H1 (cell line): ENCODE measurements around the gene CLEC16A. TPM values are rescaled to one million over a fixed set of nuclear protein-coding genes. Genes with fewer than 3 reads are reported as not detected.

Source experiments
- CTCF ChIA-PET: fragments of 300-600 bp; sonication (Branson Sonifier 250); formaldehyde crosslinking; loops from one replicate; lab custom pipeline; 2021; ENCODE audit not compliant: partially characterized antibody; lab: Charles Lee
- POLR2A ChIA-PET: fragments of 300-600 bp; sonication (Branson Sonifier 250); formaldehyde crosslinking; loops from one replicate; lab custom pipeline; 2021; ENCODE audit warnings: inconsistent platforms; ENCODE audit not compliant: partially characterized antibody; lab: Charles Lee
- DNase-seq, 2 experiments: peaks; one replicate each; pipeline versions ENCODE4 v3.0.0 to v3.0.0-alpha.2; 2010 to 2022; ENCODE audit warnings: low spot score in 2 of 2, low read depth in 1 of 2, mixed read lengths in 1 of 2
- FAIRE-seq: peaks from 2 replicates; lab custom pipeline; 2011; peaks lifted over from hg19 to GRCh38; lab: Jason Lieb, UNC
- H2AFZ ChIP-seq: 2 replicates; pipeline ENCODE4 v1.8.1; 2012; ENCODE audit warnings: low read length, inconsistent platforms
- H2AK5ac ChIP-seq: 2 replicates; pipeline ENCODE4 v1.6.1; 2013; ENCODE audit warnings: low read depth, low read length
- H2BK120ac ChIP-seq: replicated peaks from 2 replicates; pipeline ENCODE3; 2013; ENCODE audit warnings: low read depth, low read length, inconsistent platforms
- H2BK12ac ChIP-seq: 2 replicates; pipeline ENCODE4 v1.6.1; 2013; ENCODE audit warnings: low read depth, low read length
- H2BK15ac ChIP-seq: 2 replicates; pipeline ENCODE4 v1.6.1; 2013; ENCODE audit warnings: low read length
- H2BK20ac ChIP-seq: 2 replicates; pipeline ENCODE4 v1.6.1; 2013; ENCODE audit warnings: low read length
- H2BK5ac ChIP-seq: 2 replicates; pipeline ENCODE4 v1.6.1; 2013; ENCODE audit warnings: low read depth, low read length
- H3K14ac ChIP-seq: 2 replicates; pipeline ENCODE4 v1.6.1; 2013; ENCODE audit warnings: inconsistent platforms; ENCODE audit not compliant: insufficient read length
- H3K18ac ChIP-seq: 2 replicates; pipeline ENCODE4 v1.6.1; 2013; ENCODE audit warnings: low read length; ENCODE audit errors: extremely low read depth
- H3K23ac ChIP-seq: 2 replicates; pipeline ENCODE4 v1.6.1; 2013; ENCODE audit warnings: inconsistent platforms; ENCODE audit not compliant: insufficient read length
- H3K23me2 ChIP-seq: 2 replicates; pipeline ENCODE4 v1.6.1; 2013; ENCODE audit warnings: low read depth, low read length
- H3K27ac ChIP-seq: 2 replicates; pipeline ENCODE4 v1.6.1; 2011; ENCODE audit warnings: low read depth, low read length, inconsistent platforms
- H3K27me3 ChIP-seq, 4 experiments: replicated peaks in 1 of 4; 1 replicate in 1 of 4; 2 replicates in 3 of 4; pipeline versions ENCODE4 v1.6.1 to v1.8.1; 2011 to 2013; ENCODE audit warnings: low read length in 3 of 4, mild to moderate bottlenecking in 3 of 4, inconsistent platforms in 2 of 4, mixed read lengths in 2 of 4, moderate library complexity in 1 of 4; ENCODE audit not compliant: control insufficient read depth in 3 of 4, insufficient read depth in 3 of 4; ENCODE audit errors: extremely low read depth in 1 of 4
- H3K36me3 ChIP-seq, 4 experiments: 2 replicates each; pipeline versions ENCODE4 v1.6.1 to v1.8.1; 2011 to 2013; ENCODE audit warnings: mild to moderate bottlenecking in 4 of 4, low read length in 3 of 4, moderate library complexity in 2 of 4, control low read depth in 1 of 4, inconsistent platforms in 1 of 4; ENCODE audit not compliant: insufficient read depth in 4 of 4, control insufficient read depth in 2 of 4
- H3K4ac ChIP-seq: replicated peaks from 2 replicates; pipeline ENCODE3; 2013; ENCODE audit warnings: low read length, low read depth, mixed read lengths, inconsistent platforms; ENCODE audit not compliant: insufficient read length
- H3K4me1 ChIP-seq, 4 experiments: replicated peaks in 1 of 4; 1 replicate in 1 of 4; 2 replicates in 3 of 4; pipeline versions ENCODE4 v1.6.1 to v1.8.1; 2011 to 2013; ENCODE audit warnings: low read length in 3 of 4, inconsistent platforms in 2 of 4, mixed read lengths in 1 of 4; ENCODE audit not compliant: insufficient read depth in 4 of 4, control insufficient read depth in 3 of 4
- H3K4me2 ChIP-seq, 2 experiments: 2 replicates each; pipeline versions ENCODE4 v1.6.1 to v1.8.1; 2011 to 2013; ENCODE audit warnings: low read depth in 2 of 2, low read length in 2 of 2, control low read depth in 1 of 2, inconsistent platforms in 1 of 2, mild to moderate bottlenecking in 1 of 2; ENCODE audit not compliant: insufficient read depth in 1 of 2
- H3K4me3 ChIP-seq, 4 experiments: fragments of 200-600, 300-600 bp in 1 of 4; sonication (generic), shearing (Covaris generic), sonication (Bioruptor Twin) in 1 of 4; 2 replicates each; pipeline versions ENCODE4 v1.5.1 to v1.8.1; 2011 to 2016; ENCODE audit warnings: low read length in 4 of 4, low read depth in 3 of 4, control low read depth in 2 of 4, inconsistent platforms in 2 of 4, mild to moderate bottlenecking in 2 of 4, mixed read lengths in 1 of 4, moderate library complexity in 1 of 4; ENCODE audit not compliant: insufficient read depth in 2 of 4; ENCODE audit errors: extremely low read depth in 1 of 4
- H3K56ac ChIP-seq: replicated peaks from 2 replicates; pipeline ENCODE3; 2013; ENCODE audit warnings: low read depth, mild to moderate bottlenecking, mixed read lengths, low read length, inconsistent platforms; ENCODE audit not compliant: insufficient read length
- H3K79me1 ChIP-seq: 2 replicates; pipeline ENCODE4 v1.6.1; 2013; ENCODE audit warnings: low read depth, low read length, control low read depth
- H3K79me2 ChIP-seq, 2 experiments: 2 replicates each; pipeline versions ENCODE4 v1.6.1 to v1.8.1; 2012 to 2013; ENCODE audit warnings: low read length in 2 of 2, mild to moderate bottlenecking in 2 of 2, inconsistent platforms in 1 of 2; ENCODE audit not compliant: insufficient read depth in 2 of 2, control insufficient read depth in 1 of 2
- H3K9ac ChIP-seq, 4 experiments: replicated peaks in 1 of 4; 1 replicate in 1 of 4; 2 replicates in 3 of 4; pipeline versions ENCODE4 v1.6.1 to v1.8.1; 2011 to 2013; ENCODE audit warnings: low read depth in 3 of 4, low read length in 3 of 4, control low read depth in 2 of 4, mild to moderate bottlenecking in 2 of 4, moderate library complexity in 2 of 4, inconsistent platforms in 1 of 4; ENCODE audit errors: extremely low read depth in 1 of 4
- H3K9me3 ChIP-seq, 2 experiments: 2 replicates each; pipeline versions ENCODE4 v1.6.1 to v1.8.1; 2012 to 2013; ENCODE audit warnings: mild to moderate bottlenecking in 2 of 2, moderate library complexity in 2 of 2, control low read depth in 1 of 2, inconsistent platforms in 1 of 2, low read depth in 1 of 2, low read length in 1 of 2, mixed read lengths in 1 of 2; ENCODE audit not compliant: insufficient read depth in 2 of 2
- H4K20me1 ChIP-seq, 2 experiments: replicated peaks in 1 of 2; 2 replicates each; pipeline versions ENCODE3 to v1.8.1; 2011 to 2013; ENCODE audit warnings: inconsistent platforms in 2 of 2, low read length in 2 of 2, mild to moderate bottlenecking in 1 of 2; ENCODE audit not compliant: insufficient read depth in 2 of 2, control insufficient read depth in 1 of 2
- H4K5ac ChIP-seq: 2 replicates; pipeline ENCODE4 v1.6.1; 2013; ENCODE audit warnings: low read length, low read depth, mixed read lengths, inconsistent platforms; ENCODE audit not compliant: insufficient read length
- H4K8ac ChIP-seq: 2 replicates; pipeline ENCODE4 v1.8.0; 2013; ENCODE audit warnings: mild to moderate bottlenecking, moderate library complexity, low read length, inconsistent platforms; ENCODE audit not compliant: insufficient read depth; ENCODE audit errors: extremely low read depth
- H4K91ac ChIP-seq: replicated peaks from 2 replicates; pipeline ENCODE3; 2013; ENCODE audit warnings: low read length, mixed read lengths, inconsistent platforms; ENCODE audit not compliant: insufficient read length
- CBX8 ChIP-seq: fragments of 300-800, 300-1000 bp; sonication (generic); IDR thresholded peaks from 2 replicates; pipeline ENCODE4 v1.7.1; 2016; ENCODE audit warnings: low read depth, low read length, borderline replicate concordance
- EZH2 ChIP-seq: fragments of 200-600 bp; sonication (generic); IDR thresholded peaks from 2 replicates; pipeline ENCODE4 v1.7.1; 2012; ENCODE audit warnings: low read depth, mild to moderate bottlenecking, moderate library complexity, low read length, inconsistent platforms; ENCODE audit not compliant: severe bottlenecking
- HDAC6 ChIP-seq: IDR thresholded peaks from one replicate; pipeline ENCODE4 v1.7.1; 2012; ENCODE audit warnings: low read depth, mild to moderate bottlenecking, inconsistent platforms, low read length, moderate library complexity
- MAFK ChIP-seq: IDR thresholded peaks from 2 replicates; pipeline ENCODE4 v1.6.1; 2012; ENCODE audit warnings: low read depth, mild to moderate bottlenecking, improper control_type of control experiment, low read length
- NANOG ChIP-seq: IDR thresholded peaks from 2 replicates; pipeline ENCODE4 v1.6.1; 2011; ENCODE audit warnings: low read length, low read depth, mild to moderate bottlenecking, inconsistent platforms; ENCODE audit not compliant: insufficient read depth, poor library complexity, severe bottlenecking
- POLR2A ChIP-seq, 2 experiments: IDR thresholded peaks; 1 replicate in 1 of 2; 2 replicates in 1 of 2; pipeline ENCODE4 v1.6.1; 2011; ENCODE audit warnings: low read depth in 2 of 2, low read length in 2 of 2, mild to moderate bottlenecking in 2 of 2; ENCODE audit errors: control extremely low read depth in 1 of 2
- POLR2AphosphoS5 ChIP-seq: IDR thresholded peaks from 2 replicates; pipeline ENCODE4 v1.6.1; 2011; ENCODE audit warnings: low read depth, low read length
- SP2 ChIP-seq: IDR thresholded peaks from 2 replicates; pipeline ENCODE4 v1.6.1; 2012; ENCODE audit warnings: mild to moderate bottlenecking, low read length, inconsistent platforms
- YY1 ChIP-seq: IDR thresholded peaks from 2 replicates; pipeline ENCODE4 v1.6.1; 2011; ENCODE audit warnings: low read depth, mild to moderate bottlenecking, low read length
- WGBS, 2 experiments: shearing (Covaris generic) in 1 of 2; methylation state at CpG; one replicate each; pipeline versions ENCODE4 v1.1.6 to v1.1.7; 2013 to 2015; ENCODE audit warnings: low lambda C conversion rate in 2 of 2, mixed read lengths in 2 of 2, inconsistent platforms in 1 of 2, low coverage in 1 of 2, missing lambda C conversion rate in 1 of 2; ENCODE audit not compliant: insufficient replicate concordance in 2 of 2, insufficient coverage in 1 of 2, insufficient read length in 1 of 2; ENCODE audit errors: extremely low coverage in 1 of 2, missing lambda C conversion rate in 1 of 2; 5-methylcytosine and 5-hydroxymethylcytosine counted together
- polyA plus RNA-seq, 7 experiments: library from polyadenylated mRNA; depleted of rRNA in 3 of 7; stranded (reverse) in 5 of 7; unstranded in 2 of 7; fragments of >200 nt in 5 of 7; fragments of 200-250 nt in 2 of 7; gene quantifications; 1 replicate in 5 of 7; 2 replicates in 1 of 7; 4 replicates in 1 of 7; pipeline versions ENCODE4 v1.2.1 to v1.2.3, GENCODE V29; 2011 to 2013; ENCODE audit warnings: missing spikeins in 2 of 7, mixed read lengths in 2 of 7
- total RNA-seq: library from RNA; stranded (reverse); fragmentation: NEBNext Ultra II Directional; extraction: Animal tissue kit (Norgen Biotek cat#: 25700); gene quantifications from 2 replicates; pipeline ENCODE4 v1.2.1, GENCODE V29; 2021

The CLEC16A gene
- total and polyA plus RNA-seq, 2 of the 8 experiments (the other 6 are each of a cell fraction or from before 2014, with no cell fraction given): 7.6 to 19.3 TPM

- no peak for DNase-seq
- no peaks in the 10 kb centered on the region for H3K23me2 ChIP-seq
- no peak overlapping the region for H3K56ac ChIP-seq
- H3K14ac ChIP-seq: no peak overlapping the region
- TF ChIP-seq SP2 (no peak), POLR2A (IDR thresholded peaks at IDR 0.05; ENCODE audit: control extremely low read depth in 1 of 2, low read depth in 2 of 2, low read length in 2 of 2) (no peak), YY1 (no peak), NANOG (no peak), MAFK (no peak), HDAC6 (no peak), POLR2AphosphoS5 (no peak), EZH2 (no peak), CBX8 (no peak)
- H2BK120ac ChIP-seq: no peak overlapping the region
- H3K4me3 ChIP-seq: no peak overlapping the region
- H4K20me1 ChIP-seq: no peaks in the 10 kb centered on the region
- H3K79me2 ChIP-seq: no peaks in the 10 kb centered on the region
- H2BK15ac ChIP-seq: no peak overlapping the region
- no peak overlapping the region for H3K4ac ChIP-seq
- H3K4me1 ChIP-seq: peaks cover 0 to 2% (median 0%) of the 10 kb centered on the region in 4 experiments; a peak in 1 of 7 replicates
- H3K27me3 ChIP-seq: no peaks in the 10 kb centered on the region
- no peak overlapping the region for H2BK12ac ChIP-seq
- no peaks in the 10 kb centered on the region; a peak in 1 of 8 replicates for H3K36me3 ChIP-seq
- no peak overlapping the region for H4K91ac ChIP-seq
- H3K9ac ChIP-seq: no peak overlapping the region
- no peak overlapping the region for H2BK5ac ChIP-seq
- no peak overlapping the region for H4K5ac ChIP-seq
- 73% methylated on average over 2 of the region's 2 CpGs; no CpG with 5 or more reads in 1 of the 2 experiments for WGBS, 2 experiments
- H3K27ac ChIP-seq: no peak overlapping the region
- H3K23ac ChIP-seq: no peak overlapping the region
- no peak overlapping the region for H2BK20ac ChIP-seq
- FAIRE-seq: no peak
- H2AK5ac ChIP-seq: no peak overlapping the region
- H3K79me1 ChIP-seq: no peaks in the 10 kb centered on the region; the same call in 1 of the 2 replicates
- H3K9me3 ChIP-seq: no peaks in the 10 kb centered on the region
- POLR2A ChIA-PET: no interaction called here
- no peak overlapping the region for H2AFZ ChIP-seq
- H3K4me2 ChIP-seq: no peak overlapping the region
- no peak overlapping the region for H3K18ac ChIP-seq
- no peak overlapping the region for H4K8ac ChIP-seq
- CTCF ChIA-PET: interaction anchor here (1.0 to 1.9 kb wide), 2 partner anchors 33 to 35 kb away, joined by 3 to 5 read pairs; no protein-coding TSS in a partner anchor
These were observed 73.1 kb downstream of the CLEC16A start for GRCh38 chr16:11017499-11017898.
